Tibial nerve (tissue), 4 donors: ENCODE measurements around the gene SHC2. TPM values are rescaled to one million over a fixed set of nuclear protein-coding genes. Genes with fewer than 3 reads are reported as not detected.

Source experiments
- DNase-seq, 2 donors: peaks; one replicate each; pipeline ENCODE4 v3.0.0-alpha.2; 2019; ENCODE audit warnings: low spot score in 2 of 2
- H3K27ac ChIP-seq, 4 donors: fragments of 200-600 bp; sonication (generic) in 3 of 4; one replicate each; pipeline ENCODE4 v1.5.1; 2017 to 2019; ENCODE audit warnings: mild to moderate bottlenecking in 1 of 4
- H3K27me3 ChIP-seq, 2 donors: fragments of 200-600 bp; sonication (generic) in 1 of 2; one replicate each; pipeline versions ENCODE4 v1.5.1 to v1.6.0; 2017 to 2019
- H3K36me3 ChIP-seq, 3 donors: fragments of 200-600 bp; sonication (generic); one replicate each; pipeline ENCODE4 v1.5.1; 2018 to 2019
- H3K4me1 ChIP-seq, 4 donors: fragments of 200-600 bp; sonication (generic) in 3 of 4; one replicate each; pipeline ENCODE4 v1.5.1; 2017 to 2019
- H3K4me3 ChIP-seq, 4 donors: fragments of 200-600 bp; sonication (generic) in 3 of 4; one replicate each; pipeline ENCODE4 v1.5.1; 2017 to 2019; ENCODE audit warnings: mild to moderate bottlenecking in 1 of 4, moderate library complexity in 1 of 4
- H3K9me3 ChIP-seq, 4 donors: fragments of 200-600 bp; sonication (generic) in 3 of 4; one replicate each; pipeline ENCODE4 v1.5.1; 2017 to 2019
- CTCF ChIP-seq, 5 experiments: fragments of 200-600 bp in 3 of 5; fragments of 450-650 bp in 2 of 5; sonication (generic) in 3 of 5; IDR thresholded peaks; one replicate each; pipeline ENCODE4 v1.5.1; 2016 to 2019; ENCODE audit warnings: antibody characterized with exemption in 5 of 5, mild to moderate bottlenecking in 3 of 5, moderate library complexity in 2 of 5
- EP300 ChIP-seq, 2 donors: sonication (generic); formaldehyde crosslinking; IDR thresholded peaks; one replicate each; pipeline ENCODE4 v1.6.1; 2017; ENCODE audit warnings: antibody characterized with exemption in 2 of 2, mild to moderate bottlenecking in 1 of 2
- POLR2A ChIP-seq, 2 donors: fragments of 450-650 bp; IDR thresholded peaks; one replicate each; pipeline ENCODE4 v1.6.1; 2017; ENCODE audit warnings: antibody characterized with exemption in 2 of 2, mild to moderate bottlenecking in 2 of 2, moderate library complexity in 2 of 2
- WGBS, 2 donors: methylation state at CpG; one replicate each; pipeline ENCODE4 v1.1.5; 2018; 5-methylcytosine and 5-hydroxymethylcytosine counted together
- total RNA-seq, 4 donors: library from RNA; depleted of rRNA; stranded (reverse); fragments of >200 nt; gene quantifications; one replicate each; pipeline ENCODE4 v1.1.0, GENCODE V29; 2016

Gene SHC2
- total RNA-seq, 4 donors from 2014 or later: 13.5 to 41.1 (median 22.9) TPM

- H3K4me1 ChIP-seq: no peaks in the 10 kb centered on the region
- H3K36me3 ChIP-seq: no peaks in the 10 kb centered on the region
- no peak for DNase-seq
- H3K27ac ChIP-seq: no peak overlapping the region
- H3K4me3 ChIP-seq: no peak overlapping the region
- H3K9me3 ChIP-seq: no peaks in the 10 kb centered on the region
- WGBS, 2 donors: 66 to 73% methylated on average over 23 of the region's 23 CpGs
- no peak for TF ChIP-seq CTCF (IDR thresholded peaks at IDR 0.05)
- no peak for TF ChIP-seq POLR2A (IDR thresholded peaks at IDR 0.05)
- TF ChIP-seq EP300 (IDR thresholded peaks at IDR 0.05): no peak
- H3K27me3 ChIP-seq: peaks cover 0 to 42% of the 10 kb centered on the region in 2 donors
These were observed 86.5 kb downstream of the SHC2 start for GRCh38 chr19:374183-374885.

DNA sequence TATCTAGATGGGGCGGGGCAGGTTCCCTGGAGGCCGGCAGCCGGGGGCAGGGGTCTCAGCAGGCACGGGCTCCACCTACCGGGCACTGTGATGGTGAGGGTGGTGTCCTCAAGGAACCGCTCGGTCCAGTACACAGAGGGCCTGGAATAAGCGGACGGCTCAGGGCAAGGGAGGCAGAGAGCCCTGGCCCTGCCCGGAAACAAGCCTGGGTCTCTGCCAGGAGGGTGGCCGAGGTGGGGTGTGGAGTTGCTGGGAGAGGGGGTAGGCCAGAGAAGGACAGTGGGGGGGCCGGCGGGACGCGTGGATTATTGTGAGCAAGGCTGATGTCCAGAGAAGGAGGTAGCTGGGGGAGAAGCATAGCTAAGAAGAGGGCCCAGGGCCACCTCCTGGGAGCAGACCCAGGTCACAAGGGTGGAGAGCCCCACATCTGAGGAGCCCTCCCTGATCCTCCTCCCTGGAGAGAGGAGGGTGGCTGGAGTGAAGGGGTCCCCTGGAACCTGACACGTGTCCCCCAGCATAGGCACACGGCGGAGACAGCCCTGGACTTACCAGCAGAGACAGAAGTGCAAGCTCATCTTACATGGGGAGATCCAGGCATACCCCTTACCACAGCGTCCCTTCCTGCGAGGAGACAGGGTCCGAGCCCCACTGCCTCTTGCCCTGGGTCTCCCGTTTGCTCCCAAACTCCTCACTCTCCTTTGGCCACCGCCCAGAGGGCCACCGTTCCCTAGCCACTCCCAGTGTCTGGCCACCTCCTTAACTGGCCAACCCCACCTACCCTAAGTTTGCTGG lies 87.2 kb downstream of the SHC2 start:
- DNase-seq: no peak
- H3K27me3 ChIP-seq: peaks cover 0 to 49% of the 10 kb centered on the region in 2 donors
- no peak overlapping the region for H3K4me3 ChIP-seq
- no peaks in the 10 kb centered on the region for H3K4me1 ChIP-seq
- WGBS, 2 donors: 76 to 81% methylated on average over 24 of the region's 24 CpGs
- no peak overlapping the region for H3K27ac ChIP-seq
- TF ChIP-seq CTCF (IDR thresholded peaks at IDR 0.05) (no peak), EP300 (IDR thresholded peaks at IDR 0.05) (no peak), POLR2A (IDR thresholded peaks at IDR 0.05) (no peak)
- no peaks in the 10 kb centered on the region for H3K9me3 ChIP-seq
- no peaks in the 10 kb centered on the region for H3K36me3 ChIP-seq

- H3K4me1 ChIP-seq: no peaks in the 10 kb centered on the region
- DNase-seq: no peak
- 46 to 47% methylated on average over 14 of the region's 14 CpGs for WGBS, 2 donors
These were observed 88.4 kb downstream of the SHC2 start for GRCh38 chr19:372306-372890.

GRCh38 chr19:371501-372168 lies 89.2 kb downstream of the SHC2 start:
- WGBS, 2 donors: 52 to 58% methylated on average over 17 of the region's 17 CpGs
- Histone ChIP-seq H3K4me1 (no peaks in the 10 kb centered on the region), H3K9me3 (peaks cover 0 to 2% (median 0%) of the 10 kb centered on the region in 4 donors), H3K36me3 (no peaks in the 10 kb centered on the region), H3K4me3 (no peak overlapping the region), H3K27me3 (peaks cover 0 to 64% of the 10 kb centered on the region in 2 donors), H3K27ac (no peak overlapping the region)
- TF ChIP-seq POLR2A (IDR thresholded peaks at IDR 0.05) (no peak), EP300 (IDR thresholded peaks at IDR 0.05) (no peak), CTCF (IDR thresholded peaks at IDR 0.05) (no peak)
- no peak for DNase-seq

More at GRCh38 chr19:372306-372890, 88.4 kb downstream of the SHC2 start:
- Histone ChIP-seq H3K4me3 (no peak overlapping the region), H3K36me3 (no peaks in the 10 kb centered on the region), H3K9me3 (no peaks in the 10 kb centered on the region), H3K27ac (no peak overlapping the region), H3K27me3 (peaks cover 0 to 58% of the 10 kb centered on the region in 2 donors)
- TF ChIP-seq POLR2A (IDR thresholded peaks at IDR 0.05) (no peak), CTCF (IDR thresholded peaks at IDR 0.05) (no peak), EP300 (IDR thresholded peaks at IDR 0.05) (no peak)
